ENCODE data around the gene CRKL.

DNA sequence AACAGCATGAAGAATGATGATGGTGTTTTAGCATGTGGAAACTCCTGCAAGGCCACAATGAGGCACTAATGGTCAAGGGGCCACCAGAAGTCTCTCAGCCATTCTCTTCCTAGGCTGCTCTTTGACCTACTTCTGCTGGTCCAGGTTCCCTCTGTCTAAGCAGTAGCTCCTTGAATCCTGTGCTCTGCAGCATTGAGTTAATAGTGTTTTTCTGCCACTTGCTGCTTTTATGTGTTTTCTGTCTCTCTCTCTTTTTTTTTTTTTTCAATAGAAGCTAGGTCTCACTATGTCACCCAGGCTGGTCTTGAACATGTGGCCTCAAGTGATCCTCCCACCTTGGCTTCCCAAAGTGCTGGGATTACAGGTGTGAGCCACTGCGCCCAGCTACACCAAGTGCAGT is 29.8 kb downstream of the CRKL start:
- TF ChIP-seq, protein P1, sequence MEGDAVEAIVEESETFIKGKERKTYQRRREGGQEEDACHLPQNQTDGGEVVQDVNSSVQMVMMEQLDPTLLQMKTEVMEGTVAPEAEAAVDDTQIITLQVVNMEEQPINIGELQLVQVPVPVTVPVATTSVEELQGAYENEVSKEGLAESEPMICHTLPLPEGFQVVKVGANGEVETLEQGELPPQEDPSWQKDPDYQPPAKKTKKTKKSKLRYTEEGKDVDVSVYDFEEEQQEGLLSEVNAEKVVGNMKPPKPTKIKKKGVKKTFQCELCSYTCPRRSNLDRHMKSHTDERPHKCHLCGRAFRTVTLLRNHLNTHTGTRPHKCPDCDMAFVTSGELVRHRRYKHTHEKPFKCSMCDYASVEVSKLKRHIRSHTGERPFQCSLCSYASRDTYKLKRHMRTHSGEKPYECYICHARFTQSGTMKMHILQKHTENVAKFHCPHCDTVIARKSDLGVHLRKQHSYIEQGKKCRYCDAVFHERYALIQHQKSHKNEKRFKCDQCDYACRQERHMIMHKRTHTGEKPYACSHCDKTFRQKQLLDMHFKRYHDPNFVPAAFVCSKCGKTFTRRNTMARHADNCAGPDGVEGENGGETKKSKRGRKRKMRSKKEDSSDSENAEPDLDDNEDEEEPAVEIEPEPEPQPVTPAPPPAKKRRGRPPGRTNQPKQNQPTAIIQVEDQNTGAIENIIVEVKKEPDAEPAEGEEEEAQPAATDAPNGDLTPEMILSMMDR (conservative IDR thresholded peaks at IDR 0.05; ENCODE audit: low read length), result no peak
- no peak for TF ChIP-seq EZH2phosphoT487 (IDR thresholded peaks at IDR 0.05; ENCODE audit: borderline replicate concordance)

All from Loucy (cell line).